ENCODE measurements around the gene CFAP58. TPM values are rescaled to one million over a fixed set of nuclear protein-coding genes. Genes with fewer than 3 reads are reported as not detected.

The CFAP58 gene
- total and polyA plus RNA-seq, 5 donors from 2014 or later: 0.51 TPM; not detected in 4

DNA sequence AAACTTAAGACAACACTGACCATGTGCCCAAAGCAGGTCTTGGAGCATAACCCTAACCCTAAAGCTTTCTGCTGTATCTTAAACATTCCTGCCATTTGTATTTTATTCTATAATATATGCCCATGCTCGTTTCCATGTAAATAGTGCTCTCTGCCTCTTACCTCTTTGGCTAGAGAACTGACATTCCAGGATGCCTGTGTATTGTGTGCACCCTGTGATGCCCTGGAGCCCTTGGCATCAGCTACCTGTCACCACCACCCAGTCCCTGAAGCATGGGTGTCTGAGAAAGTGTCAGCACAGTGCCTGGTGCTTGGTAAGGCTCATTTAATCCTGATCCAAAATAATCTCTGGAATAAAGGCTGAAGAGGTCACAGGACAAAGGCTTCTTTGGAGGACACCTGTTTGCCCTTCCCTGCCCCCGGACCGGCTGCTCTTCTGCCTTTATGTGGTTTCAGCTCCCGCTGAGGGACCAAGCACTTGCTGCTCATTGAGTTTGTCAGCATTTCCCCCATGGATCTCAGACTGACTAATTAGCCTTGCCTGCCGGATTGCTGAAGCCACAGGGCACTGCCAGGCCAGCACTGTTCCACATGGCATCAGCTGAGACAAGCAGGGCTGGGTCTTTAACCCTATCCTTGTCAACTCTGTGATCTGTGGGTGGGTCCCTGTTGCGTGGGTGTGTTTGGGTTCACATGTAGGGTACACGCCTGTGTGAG lies 148.4 kb downstream of the CFAP58 start:
- Histone ChIP-seq H3K4me1 (ENCODE audit: control insufficient read depth, insufficient read depth, low read length, poor library complexity, severe bottlenecking) (no peaks in the 10 kb centered on the region), H3K27ac (ENCODE audit: insufficient read depth, low read length, poor library complexity, severe bottlenecking) (no peak overlapping the region), H3K27me3 (ENCODE audit: control insufficient read depth, insufficient read depth, low read length) (peaks cover 7% of the 10 kb centered on the region), H3K4me3 (ENCODE audit: low read depth, low read length) (no peak overlapping the region), H3K36me3 (ENCODE audit: control insufficient read depth, insufficient read depth, low read length) (no peaks in the 10 kb centered on the region), H3K9me3 (ENCODE audit: control insufficient read depth in 2 of 2, low read length in 2 of 2) (no peaks in the 10 kb centered on the region)
- H3K27ac Mint-ChIP-seq: no peak overlapping the region
- peaks cover 0 to 2% (median 0%) of the 10 kb centered on the region in 4 donors for H3K4me1 Mint-ChIP-seq
- H3K36me3 Mint-ChIP-seq: no peaks in the 10 kb centered on the region
- H3K27me3 Mint-ChIP-seq: peaks cover 7% of the 10 kb centered on the region
- no peak for DNase-seq
- no peak for ATAC-seq (ENCODE audit: low read depth in 2 of 2)
- no peak overlapping the region for H3K4me3 Mint-ChIP-seq
- H3K9me3 Mint-ChIP-seq: no peaks in the 10 kb centered on the region

DNA sequence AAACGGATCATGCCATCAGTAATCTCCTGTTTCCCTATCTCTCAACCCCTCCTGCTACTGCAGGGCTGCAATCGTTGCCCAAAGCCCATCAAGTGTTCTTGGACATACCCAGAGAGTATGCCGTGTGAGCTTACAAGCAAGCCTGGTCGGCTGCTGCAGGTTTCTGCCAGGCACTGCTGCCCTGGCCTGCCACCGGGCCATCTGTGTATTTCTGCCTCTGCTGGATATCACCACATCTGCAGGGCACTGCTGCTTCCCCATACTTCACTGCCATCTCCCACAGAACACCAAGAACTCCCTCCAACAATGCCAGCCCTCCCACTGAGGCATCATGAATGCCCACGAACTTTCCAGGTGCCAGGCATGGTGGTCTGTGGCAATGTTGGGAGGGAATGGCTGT lies 149.3 kb downstream of the CFAP58 start:
- Histone ChIP-seq H3K4me3 (ENCODE audit: low read depth, low read length) (no peak overlapping the region), H3K27me3 (ENCODE audit: control insufficient read depth, insufficient read depth, low read length) (peaks cover 9% of the 10 kb centered on the region), H3K4me1 (ENCODE audit: control insufficient read depth, insufficient read depth, low read length, poor library complexity, severe bottlenecking) (no peaks in the 10 kb centered on the region), H3K27ac (ENCODE audit: insufficient read depth, low read length, poor library complexity, severe bottlenecking) (no peak overlapping the region), H3K36me3 (ENCODE audit: control insufficient read depth, insufficient read depth, low read length) (no peaks in the 10 kb centered on the region), H3K9me3 (ENCODE audit: control insufficient read depth in 2 of 2, low read length in 2 of 2) (no peaks in the 10 kb centered on the region)
- DNase-seq (no peak), ATAC-seq (ENCODE audit: low read depth in 2 of 2) (no peak)
- peaks cover 0 to 2% (median 0%) of the 10 kb centered on the region in 4 donors for H3K4me1 Mint-ChIP-seq
- no peaks in the 10 kb centered on the region for H3K9me3 Mint-ChIP-seq
- H3K27ac Mint-ChIP-seq: no peak overlapping the region
- no peak overlapping the region for H3K4me3 Mint-ChIP-seq
- no peaks in the 10 kb centered on the region for H3K36me3 Mint-ChIP-seq
- H3K27me3 Mint-ChIP-seq: peaks cover 8% of the 10 kb centered on the region

Other genes with a start within 250 kb of the CFAP58 start
- 12.9 TPM for gene SFR1, start 231.7 kb upstream of the CFAP58 start, total RNA-seq
- 10 to 100 TPM; 14.5 to 19.6 (median 15.3) TPM for gene SFR1, start 231.7 kb upstream of the CFAP58 start, polyA plus RNA-seq
- gene CFAP43, start 121.5 kb upstream of the CFAP58 start, total RNA-seq: not detected
- not detected for gene CFAP43, start 121.5 kb upstream of the CFAP58 start, polyA plus RNA-seq
- 39.9 TPM for gene GSTO1, start 98.9 kb upstream of the CFAP58 start, total RNA-seq
- 100 to 1,000 TPM; 176 to 199 (median 184) TPM for gene GSTO1, start 98.9 kb upstream of the CFAP58 start, polyA plus RNA-seq
- 1.7 TPM for gene GSTO2, start 84.6 kb upstream of the CFAP58 start, total RNA-seq
- gene GSTO2, start 84.6 kb upstream of the CFAP58 start, polyA plus RNA-seq: 1 to 10 TPM in 2 of 4 donors, under 1 TPM in 2; 0.35 to 3.6 (median 1.1) TPM
- gene ITPRIP, start 15.4 kb upstream of the CFAP58 start, total RNA-seq: 68.4 TPM
- gene ITPRIP, start 15.4 kb upstream of the CFAP58 start, polyA plus RNA-seq: 10 to 100 TPM; 10.9 to 16.8 (median 12.5) TPM

All from CD4-positive, CD25-positive, alpha-beta regulatory T cell (primary cell).